ENCODE results near the gene COA6. TPM values are rescaled to one million over a fixed set of nuclear protein-coding genes. Genes with fewer than 3 reads are reported as not detected.
A peak's percentile ranks its signal among the peaks of the same experiment; 100 is the strongest.
"Not testable (repeated sequence)": the region's sequence is repeated elsewhere in the genome, so short reads cannot be mapped to it uniquely, and the experiment has no call there.

Gene COA6
- total RNA-seq, 1 donor: 20.3 TPM

DNA sequence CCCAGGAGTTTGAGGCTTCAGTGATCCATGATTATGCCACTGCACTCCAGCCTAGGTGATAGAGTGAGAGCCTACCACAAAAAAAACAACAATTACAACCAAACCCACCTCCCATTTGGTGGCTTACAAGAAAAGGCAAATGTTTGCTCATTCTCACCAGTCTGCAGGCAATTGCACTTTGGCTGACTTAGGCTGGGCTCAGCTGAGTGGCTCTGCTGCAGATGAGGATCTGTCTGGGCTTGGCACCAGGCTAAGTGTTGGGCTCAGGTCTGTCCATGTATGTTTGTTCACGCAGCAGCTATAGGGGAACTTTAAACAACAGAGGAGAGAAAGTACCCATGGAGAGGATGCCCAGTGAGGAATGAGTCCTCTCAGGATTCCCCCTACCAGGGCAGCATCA, 28.0 kb upstream of the COA6 start:
- no peak overlapping the region for H2AFZ ChIP-seq (ENCODE audit: low read length)
- no peaks in the 10 kb centered on the region for H4K20me1 ChIP-seq (ENCODE audit: insufficient read depth, low read length)
- no peaks in the 10 kb centered on the region for H3K27me3 ChIP-seq (ENCODE audit: insufficient read depth, low read length)
- no peak overlapping the region for H3K4me2 ChIP-seq (ENCODE audit: insufficient read depth, low read length)
- H3K4me3 ChIP-seq (ENCODE audit: insufficient read depth, low read length): no peak overlapping the region
- H3K9me3 ChIP-seq (ENCODE audit: low read depth, low read length): no peaks in the 10 kb centered on the region
- no peaks in the 10 kb centered on the region for H3K4me1 ChIP-seq (ENCODE audit: insufficient read depth, low read length)
- TF ChIP-seq, protein P1, sequence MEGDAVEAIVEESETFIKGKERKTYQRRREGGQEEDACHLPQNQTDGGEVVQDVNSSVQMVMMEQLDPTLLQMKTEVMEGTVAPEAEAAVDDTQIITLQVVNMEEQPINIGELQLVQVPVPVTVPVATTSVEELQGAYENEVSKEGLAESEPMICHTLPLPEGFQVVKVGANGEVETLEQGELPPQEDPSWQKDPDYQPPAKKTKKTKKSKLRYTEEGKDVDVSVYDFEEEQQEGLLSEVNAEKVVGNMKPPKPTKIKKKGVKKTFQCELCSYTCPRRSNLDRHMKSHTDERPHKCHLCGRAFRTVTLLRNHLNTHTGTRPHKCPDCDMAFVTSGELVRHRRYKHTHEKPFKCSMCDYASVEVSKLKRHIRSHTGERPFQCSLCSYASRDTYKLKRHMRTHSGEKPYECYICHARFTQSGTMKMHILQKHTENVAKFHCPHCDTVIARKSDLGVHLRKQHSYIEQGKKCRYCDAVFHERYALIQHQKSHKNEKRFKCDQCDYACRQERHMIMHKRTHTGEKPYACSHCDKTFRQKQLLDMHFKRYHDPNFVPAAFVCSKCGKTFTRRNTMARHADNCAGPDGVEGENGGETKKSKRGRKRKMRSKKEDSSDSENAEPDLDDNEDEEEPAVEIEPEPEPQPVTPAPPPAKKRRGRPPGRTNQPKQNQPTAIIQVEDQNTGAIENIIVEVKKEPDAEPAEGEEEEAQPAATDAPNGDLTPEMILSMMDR (IDR thresholded peaks at IDR 0.05; ENCODE audit: extremely low read depth, low read depth, low read length): no peak
- H3K27ac ChIP-seq (ENCODE audit: low read depth, low read length): no peak overlapping the region
- DNase-seq (ENCODE audit: insufficient read length, low spot score, missing footprints): no peak
- H3K36me3 ChIP-seq (ENCODE audit: insufficient read depth, low read length): no peaks in the 10 kb centered on the region
- H3K79me2 ChIP-seq (ENCODE audit: insufficient read depth, low read length): no peaks in the 10 kb centered on the region

DNA sequence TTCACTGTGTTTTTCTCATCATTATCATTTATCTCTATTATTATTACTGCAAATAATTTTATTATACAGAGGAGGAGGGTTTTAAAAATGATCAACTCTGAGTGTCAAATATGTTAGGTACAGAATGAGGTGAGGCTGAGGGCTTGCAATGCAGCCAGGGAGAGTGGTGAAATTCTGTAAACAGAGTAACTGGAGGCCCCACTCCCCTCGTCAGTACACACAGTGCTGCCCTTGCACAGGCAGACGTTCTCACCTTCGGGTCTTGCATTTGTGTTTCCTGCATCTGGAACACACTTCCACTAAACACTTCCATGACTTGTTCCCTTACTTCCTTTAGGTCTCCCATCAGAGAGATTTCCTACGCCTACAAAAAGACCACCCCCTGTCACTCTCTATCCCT, 24.3 kb upstream of the COA6 start:
- Histone ChIP-seq H3K27ac (ENCODE audit: low read depth, low read length) (no peak overlapping the region), H3K4me1 (ENCODE audit: insufficient read depth, low read length) (no peaks in the 10 kb centered on the region), H3K4me3 (ENCODE audit: insufficient read depth, low read length) (no peak overlapping the region), H3K36me3 (ENCODE audit: insufficient read depth, low read length) (no peaks in the 10 kb centered on the region), H3K9me3 (ENCODE audit: low read depth, low read length) (no peaks in the 10 kb centered on the region), H4K20me1 (ENCODE audit: insufficient read depth, low read length) (no peaks in the 10 kb centered on the region), H3K79me2 (ENCODE audit: insufficient read depth, low read length) (no peaks in the 10 kb centered on the region), H2AFZ (ENCODE audit: low read length) (no peak overlapping the region), H3K27me3 (ENCODE audit: insufficient read depth, low read length) (no peaks in the 10 kb centered on the region), H3K4me2 (ENCODE audit: insufficient read depth, low read length) (no peak overlapping the region)
- TF ChIP-seq, protein P1 (IDR thresholded peaks at IDR 0.05; ENCODE audit: extremely low read depth, low read depth, low read length): no peak
- DNase-seq (ENCODE audit: insufficient read length, low spot score, missing footprints): no peak

DNA sequence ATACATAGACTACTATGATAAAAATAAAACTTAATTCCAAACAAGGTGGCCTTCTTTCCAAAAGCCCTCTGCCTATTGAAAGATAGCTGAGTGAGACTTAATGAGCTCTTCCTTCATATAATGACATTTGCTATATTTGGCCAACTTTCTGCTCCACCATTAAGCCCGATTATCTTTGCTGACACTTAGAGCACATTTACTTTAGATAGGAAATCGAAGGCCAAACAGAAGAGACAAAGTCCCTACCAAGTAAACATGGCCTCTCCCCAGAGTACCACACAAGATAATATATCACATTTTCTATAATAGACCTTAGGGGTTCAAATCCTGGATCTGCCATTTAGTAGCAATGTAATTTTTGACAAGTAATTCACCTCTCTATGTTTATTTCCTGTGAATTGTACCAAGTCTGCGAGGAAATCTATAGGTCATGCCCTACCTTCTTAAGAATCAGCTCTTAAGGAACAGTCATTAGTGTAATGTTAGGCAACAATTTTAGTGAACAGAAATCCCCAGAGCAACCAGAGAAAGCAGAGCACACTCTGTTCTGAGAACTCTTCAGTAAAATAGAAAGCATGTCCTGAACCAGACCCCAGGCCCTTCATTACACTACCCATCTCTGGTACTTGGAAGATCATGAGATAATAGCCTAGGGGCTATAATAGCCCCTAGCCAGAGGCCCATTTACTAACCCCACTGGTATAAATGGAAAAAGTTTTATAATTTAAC, 17.3 kb upstream of the COA6 start:
- TF ChIP-seq, protein P1 (IDR thresholded peaks at IDR 0.05; ENCODE audit: extremely low read depth, low read depth, low read length): no peak
- no peak overlapping the region for H3K4me3 ChIP-seq (ENCODE audit: insufficient read depth, low read length)
- no peaks in the 10 kb centered on the region for H4K20me1 ChIP-seq (ENCODE audit: insufficient read depth, low read length)
- peaks cover 11% of the 10 kb centered on the region for H3K27me3 ChIP-seq (ENCODE audit: insufficient read depth, low read length)
- H3K9me3 ChIP-seq (ENCODE audit: low read depth, low read length): no peaks in the 10 kb centered on the region
- no peaks in the 10 kb centered on the region for H3K79me2 ChIP-seq (ENCODE audit: insufficient read depth, low read length)
- DNase-seq (ENCODE audit: insufficient read length, low spot score, missing footprints): no peak
- no peaks in the 10 kb centered on the region for H3K4me1 ChIP-seq (ENCODE audit: insufficient read depth, low read length)
- H3K27ac ChIP-seq (ENCODE audit: low read depth, low read length): no peak overlapping the region
- H3K4me2 ChIP-seq (ENCODE audit: insufficient read depth, low read length): no peak overlapping the region
- H2AFZ ChIP-seq (ENCODE audit: low read length): no peak overlapping the region
- no peaks in the 10 kb centered on the region for H3K36me3 ChIP-seq (ENCODE audit: insufficient read depth, low read length)

DNA sequence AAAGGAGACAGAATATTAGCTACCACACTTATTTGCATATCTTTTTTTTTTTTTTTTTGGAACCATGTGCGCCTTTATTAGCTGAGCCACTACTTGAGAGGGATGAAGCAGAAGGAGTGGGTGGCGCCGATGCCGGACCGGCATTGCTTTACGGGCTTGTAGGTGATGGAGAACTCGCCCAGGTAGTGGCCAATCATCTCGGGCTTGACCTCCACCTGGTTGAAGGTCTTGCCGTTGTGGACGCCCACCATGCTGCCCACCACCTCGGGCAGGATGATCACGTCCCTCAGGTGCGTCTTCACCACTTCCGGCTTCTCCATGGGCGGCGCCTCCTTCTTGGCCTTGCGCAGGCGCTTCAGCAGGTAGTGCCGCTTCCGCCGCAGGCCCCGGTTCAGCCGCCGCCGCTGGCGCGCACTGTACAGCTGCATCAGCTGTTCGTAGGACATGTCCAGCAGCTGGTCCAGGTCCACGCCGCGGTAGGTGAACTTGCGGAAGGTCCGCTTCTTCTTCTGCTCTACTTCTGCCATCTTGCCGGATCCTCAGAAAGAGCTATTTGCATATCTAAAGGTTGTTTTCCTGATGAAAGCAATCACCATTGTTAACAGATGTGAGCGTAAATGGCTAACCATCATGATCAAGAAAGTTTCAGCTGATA, 16.5 kb upstream of the COA6 start:
- H3K79me2 ChIP-seq (ENCODE audit: insufficient read depth, low read length); H3K36me3 ChIP-seq (ENCODE audit: insufficient read depth, low read length); DNase-seq (ENCODE audit: insufficient read length, low spot score, missing footprints); H4K20me1 ChIP-seq (ENCODE audit: insufficient read depth, low read length); H3K27ac ChIP-seq (ENCODE audit: low read depth, low read length); H3K9me3 ChIP-seq (ENCODE audit: low read depth, low read length); H3K4me1 ChIP-seq (ENCODE audit: insufficient read depth, low read length): not testable (repeated sequence)
- Histone ChIP-seq H3K4me2 (ENCODE audit: insufficient read depth, low read length) (peak overlapping the region; percentile 50), H3K4me3 (ENCODE audit: insufficient read depth, low read length) (peak overlapping the region; percentile 57), H3K27me3 (ENCODE audit: insufficient read depth, low read length) (peaks cover 11% of the 10 kb centered on the region), H2AFZ (ENCODE audit: low read length) (peak overlapping the region; percentile 82)
